ENCODE data around the gene CNOT6L. TPM values are rescaled to one million over a fixed set of nuclear protein-coding genes. Genes with fewer than 3 reads are reported as not detected.

Gene CNOT6L
- total and polyA plus RNA-seq, 4 donors: 4.3 to 67.8 (median 27.4) TPM

- ATAC-seq (ENCODE audit: insufficient read depth, low FRiP score): peak; percentile 95
- peak within 1 kb of the TSS; percentile 85 to 100 for H3K9ac ChIP-seq (ENCODE audit: insufficient read depth in 1 of 2, low read length in 2 of 2)
- 0 to 1% methylated on average over 33 of the region's 33 CpGs for WGBS, 2 donors
Measured at GRCh38 chr4:77862478-77863216, 43.5 kb upstream of the CNOT6L start, which contains the start of gene MRPL1. Gene MRPL1 (plus strand): TSS chr4:77862830. CDS start chr4:77862849, 19 bp downstream.

GRCh38 chr4:77861495-77861894 lies 42.3 kb upstream of the CNOT6L start:
- Histone ChIP-seq H3K9ac (ENCODE audit: insufficient read depth in 1 of 2, low read length in 2 of 2) (peak overlapping the region; percentile 85 to 100), H3K9me3 (ENCODE audit: control insufficient read depth in 4 of 4, insufficient read depth in 3 of 4, low read length in 3 of 4) (no peaks in the 10 kb centered on the region), H3K4me1 (ENCODE audit: control insufficient read depth in 5 of 5, insufficient read depth in 5 of 5, low read length in 5 of 5) (peaks cover 0 to 6% (median 2%) of the 10 kb centered on the region in 5 donors), H3K27me3 (ENCODE audit: control insufficient read depth in 3 of 3, insufficient read depth in 3 of 3, low read length in 2 of 3) (no peaks in the 10 kb centered on the region), H3K36me3 (ENCODE audit: control insufficient read depth in 4 of 4, insufficient read depth in 4 of 4, low read length in 4 of 4) (peaks cover 0 to 4% (median 0%) of the 10 kb centered on the region in 4 donors), H3K4me3 (no peak overlapping the region), H3K27ac (ENCODE audit: low read depth in 1 of 2, low read length in 1 of 2) (peak overlapping the region; percentile 70 to 96)
- WGBS, 2 donors: 89 to 97% methylated on average over 1 of the region's 1 CpG
- no peak for TF ChIP-seq CTCF (IDR thresholded peaks at IDR 0.05; ENCODE audit: control extremely low read depth, extremely low read depth)
- DNase-seq: peak in 1 of 3 donors; percentile 29
- no peak for ATAC-seq (ENCODE audit: insufficient read depth, low FRiP score)

More at GRCh38 chr4:77862478-77863216, 43.5 kb upstream of the CNOT6L start, which contains the start of gene MRPL1:
- Histone ChIP-seq H3K27ac (ENCODE audit: low read depth in 1 of 2, low read length in 1 of 2) (peak within 1 kb of the TSS; percentile 88 to 96), H3K4me1 (ENCODE audit: control insufficient read depth in 5 of 5, insufficient read depth in 5 of 5, low read length in 5 of 5) (peaks cover 0 to 6% (median 2%) of the 10 kb centered on the region in 5 donors), H3K4me3 (peak within 1 kb of the TSS; percentile 76), H3K9me3 (ENCODE audit: control insufficient read depth in 4 of 4, insufficient read depth in 3 of 4, low read length in 3 of 4) (no peaks in the 10 kb centered on the region), H3K27me3 (ENCODE audit: control insufficient read depth in 3 of 3, insufficient read depth in 3 of 3, low read length in 2 of 3) (no peaks in the 10 kb centered on the region), H3K36me3 (ENCODE audit: control insufficient read depth in 4 of 4, insufficient read depth in 4 of 4, low read length in 4 of 4) (peaks cover 0 to 4% (median 0%) of the 10 kb centered on the region in 4 donors)
- peak; percentile 92 to 98 (median 97) for DNase-seq
- no peak for TF ChIP-seq CTCF (IDR thresholded peaks at IDR 0.05; ENCODE audit: control extremely low read depth, extremely low read depth)

GRCh38 chr4:77859256-77859655 lies 40.1 kb upstream of the CNOT6L start:
- H3K27me3 ChIP-seq (ENCODE audit: control insufficient read depth in 3 of 3, insufficient read depth in 3 of 3, low read length in 2 of 3): no peaks in the 10 kb centered on the region
- WGBS, 2 donors: 95 to 99% methylated on average over 3 of the region's 3 CpGs
- TF ChIP-seq CTCF (IDR thresholded peaks at IDR 0.05; ENCODE audit: control extremely low read depth, extremely low read depth): no peak
- DNase-seq (no peak), ATAC-seq (ENCODE audit: insufficient read depth, low FRiP score) (no peak)
- H3K9me3 ChIP-seq (ENCODE audit: control insufficient read depth in 4 of 4, insufficient read depth in 3 of 4, low read length in 3 of 4): no peaks in the 10 kb centered on the region
- H3K36me3 ChIP-seq (ENCODE audit: control insufficient read depth in 4 of 4, insufficient read depth in 4 of 4, low read length in 4 of 4): no peaks in the 10 kb centered on the region
- H3K4me3 ChIP-seq: no peak overlapping the region
- H3K4me1 ChIP-seq (ENCODE audit: control insufficient read depth in 5 of 5, insufficient read depth in 5 of 5, low read length in 5 of 5): peaks cover 0 to 6% (median 2%) of the 10 kb centered on the region in 5 donors
- H3K9ac ChIP-seq (ENCODE audit: insufficient read depth in 1 of 2, low read length in 2 of 2): no peak overlapping the region
- no peak overlapping the region for H3K27ac ChIP-seq (ENCODE audit: low read depth in 1 of 2, low read length in 1 of 2)

Data from lung (tissue), 12 donors.